DMS53 treated with DMSO at 0.1 percent for 48 hours (cell line): ENCODE measurements around the gene SMYD1.

Experiments used
- DNase-seq: peaks from one replicate; lab custom pipeline; 2025; ENCODE audit not compliant: unreplicated experiment; lab: John Stamatoyannopoulos, UW

SMYD1 gene

GRCh38 chr2:88086401-88086800 lies 18.8 kb downstream of the SMYD1 start:
- DNase-seq = no peak

GRCh38 chr2:88087073-88087472 lies 19.4 kb downstream of the SMYD1 start:
- DNase-seq = no peak

- no peak for DNase-seq
Measured at GRCh38 chr2:88087763-88088162, 20.1 kb downstream of the SMYD1 start.

GRCh38 chr2:88088999-88089398 lies 21.4 kb downstream of the SMYD1 start:
- no peak for DNase-seq

GRCh38 chr2:88090446-88091283 lies 23.0 kb downstream of the SMYD1 start:
- DNase-seq = no peak

GRCh38 chr2:88091943-88092342 lies 24.3 kb downstream of the SMYD1 start:
- no peak for DNase-seq

GRCh38 chr2:88092773-88093172 lies 25.1 kb downstream of the SMYD1 start:
- no peak for DNase-seq

- DNase-seq = no peak
Measured at GRCh38 chr2:88095022-88095421, 27.4 kb downstream of the SMYD1 start.

GRCh38 chr2:88096708-88097107 lies 29.1 kb downstream of the SMYD1 start:
- DNase-seq = no peak

GRCh38 chr2:88097192-88097591 lies 29.6 kb downstream of the SMYD1 start:
- DNase-seq = no peak

- no peak for DNase-seq
Measured at GRCh38 chr2:88097891-88098557, 30.4 kb downstream of the SMYD1 start.

- DNase-seq = no peak
Measured at GRCh38 chr2:88098558-88098900, 30.9 kb downstream of the SMYD1 start.

- no peak for DNase-seq
Measured at GRCh38 chr2:88099798-88100488, 32.3 kb downstream of the SMYD1 start.

- no peak for DNase-seq
Measured at GRCh38 chr2:88100489-88100858, 32.8 kb downstream of the SMYD1 start.

- DNase-seq = no peak
Measured at GRCh38 chr2:88108796-88109195, 41.2 kb downstream of the SMYD1 start.

GRCh38 chr2:88110830-88111229 lies 43.2 kb downstream of the SMYD1 start:
- DNase-seq = no peak

- DNase-seq = no peak
Measured at GRCh38 chr2:88113069-88113468, 45.4 kb downstream of the SMYD1 start.

GRCh38 chr2:88114889-88115288 lies 47.3 kb downstream of the SMYD1 start:
- no peak for DNase-seq

- DNase-seq = no peak
Measured at GRCh38 chr2:88115825-88116518, 48.3 kb downstream of the SMYD1 start.

GRCh38 chr2:88116669-88117432 lies 49.2 kb downstream of the SMYD1 start:
- no peak for DNase-seq

GRCh38 chr2:88117973-88118372 lies 50.3 kb downstream of the SMYD1 start:
- DNase-seq = no peak
